Activated CD4-positive, alpha-beta T cell treated with anti-CD3 and anti-CD28 coated beads, Interleukin-2, amount 50 U/mL, for 24 hours (primary cell): ENCODE measurements around the gene DNAJC7.

ENCODE experiments used
- DNase-seq, 2 donors: peaks; one replicate each; pipeline ENCODE4 v3.0.0-alpha.2; 2020; ENCODE audit warnings: low read depth in 1 of 2, low spot score in 1 of 2

The DNAJC7 gene

GRCh38 chr17:41928693-41929251 is 88.5 kb downstream of the DNAJC7 start:
- DNase-seq: no peak
